K562 treated with DMSO at 1 percent for 48 hours (cell line): ENCODE measurements around the gene ZNF658. TPM values are rescaled to one million over a fixed set of nuclear protein-coding genes. Genes with fewer than 3 reads are reported as not detected.

Source experiments
- total RNA-seq: library from RNA; unstranded; fragments of 300-600 nt; gene quantifications from 2 replicates; pipeline ENCODE4 v1.2.3, GENCODE V29; 2022; ENCODE audit warnings: low replicate concordance; ENCODE audit errors: extremely low read depth

ZNF658 gene
- total RNA-seq: not detected in 2 replicates

GRCh38 chr9:66900490-66901131, at the start of gene ZNF658:
TSS of gene ZNF658 (plus strand) at chr9:66900725. CDS start at chr9:66903562, 2,837 bp downstream.

Other genes with a start within 250 kb of the ZNF658 start
- gene SPATA31A3, start 91.8 kb downstream of the ZNF658 start, total RNA-seq: not detected in 2 replicates